Measurements from ENCODE around the gene OBSL1. TPM values are rescaled to one million over a fixed set of nuclear protein-coding genes. Genes with fewer than 3 reads are reported as not detected.

OBSL1 gene
- total and polyA plus RNA-seq, 4 donors, result 34.0 to 75.2 (median 64.0) TPM

DNA sequence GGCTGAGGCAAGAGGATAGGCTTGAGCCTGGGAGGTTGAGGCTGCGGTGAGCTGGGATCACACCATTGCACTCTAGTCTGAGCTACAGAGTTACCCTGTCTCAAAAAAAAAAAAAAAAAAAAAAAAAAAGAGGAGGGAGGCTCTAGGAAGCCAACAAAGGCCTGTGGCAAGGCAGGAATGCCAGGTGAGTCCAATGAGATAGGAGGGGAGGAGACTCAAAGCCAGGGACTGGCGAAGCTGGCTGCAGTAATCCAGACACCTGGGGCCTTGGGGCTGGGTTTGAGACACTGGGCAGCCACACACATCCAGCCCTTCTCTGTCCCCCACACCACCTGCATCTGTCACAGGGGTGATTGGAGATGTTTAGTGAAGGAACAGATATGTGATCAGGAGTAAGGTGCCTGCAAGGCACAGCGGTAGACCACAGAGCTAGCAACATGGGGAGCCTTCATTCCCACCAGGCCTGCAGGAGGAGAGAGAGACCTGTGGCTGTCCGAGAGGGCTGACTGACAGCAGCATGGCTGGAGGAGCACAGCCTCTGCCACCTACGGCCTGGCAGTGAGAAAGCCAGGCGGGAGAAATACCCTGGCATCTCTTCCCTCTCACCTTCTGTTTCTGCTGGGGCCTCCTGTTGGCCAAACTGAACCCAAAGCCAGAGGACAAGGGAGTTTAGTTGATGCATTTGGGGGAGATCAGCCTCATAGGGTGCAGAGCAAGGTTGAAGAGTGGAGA, 37.2 kb downstream of the OBSL1 start:
- Histone ChIP-seq H3K4me3 (no peak overlapping the region), H3K27ac (ENCODE audit: low read depth in 1 of 2, low read length in 1 of 2) (no peak overlapping the region), H3K4me1 (ENCODE audit: control insufficient read depth in 5 of 5, insufficient read depth in 5 of 5, low read length in 5 of 5) (peaks cover 0 to 30% (median 0%) of the 10 kb centered on the region in 5 donors), H3K36me3 (ENCODE audit: control insufficient read depth in 4 of 4, insufficient read depth in 4 of 4, low read length in 4 of 4) (peaks cover 0 to 2% (median 0%) of the 10 kb centered on the region in 4 donors), H3K9ac (ENCODE audit: insufficient read depth in 1 of 2, low read length in 2 of 2) (no peak overlapping the region), H3K27me3 (ENCODE audit: control insufficient read depth in 3 of 3, insufficient read depth in 3 of 3, low read length in 2 of 3) (peaks cover 0 to 13% (median 12%) of the 10 kb centered on the region in 3 donors), H3K9me3 (ENCODE audit: control insufficient read depth in 4 of 4, insufficient read depth in 3 of 4, low read length in 3 of 4) (no peaks in the 10 kb centered on the region)
- DNase-seq, result no peak
- ATAC-seq (ENCODE audit: insufficient read depth, low FRiP score), result no peak
- WGBS, 2 donors, result 83 to 95% methylated on average over 6 of the region's 6 CpGs
- TF ChIP-seq, protein P1, sequence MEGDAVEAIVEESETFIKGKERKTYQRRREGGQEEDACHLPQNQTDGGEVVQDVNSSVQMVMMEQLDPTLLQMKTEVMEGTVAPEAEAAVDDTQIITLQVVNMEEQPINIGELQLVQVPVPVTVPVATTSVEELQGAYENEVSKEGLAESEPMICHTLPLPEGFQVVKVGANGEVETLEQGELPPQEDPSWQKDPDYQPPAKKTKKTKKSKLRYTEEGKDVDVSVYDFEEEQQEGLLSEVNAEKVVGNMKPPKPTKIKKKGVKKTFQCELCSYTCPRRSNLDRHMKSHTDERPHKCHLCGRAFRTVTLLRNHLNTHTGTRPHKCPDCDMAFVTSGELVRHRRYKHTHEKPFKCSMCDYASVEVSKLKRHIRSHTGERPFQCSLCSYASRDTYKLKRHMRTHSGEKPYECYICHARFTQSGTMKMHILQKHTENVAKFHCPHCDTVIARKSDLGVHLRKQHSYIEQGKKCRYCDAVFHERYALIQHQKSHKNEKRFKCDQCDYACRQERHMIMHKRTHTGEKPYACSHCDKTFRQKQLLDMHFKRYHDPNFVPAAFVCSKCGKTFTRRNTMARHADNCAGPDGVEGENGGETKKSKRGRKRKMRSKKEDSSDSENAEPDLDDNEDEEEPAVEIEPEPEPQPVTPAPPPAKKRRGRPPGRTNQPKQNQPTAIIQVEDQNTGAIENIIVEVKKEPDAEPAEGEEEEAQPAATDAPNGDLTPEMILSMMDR (IDR thresholded peaks at IDR 0.05; ENCODE audit: control extremely low read depth, extremely low read depth), result no peak

DNA sequence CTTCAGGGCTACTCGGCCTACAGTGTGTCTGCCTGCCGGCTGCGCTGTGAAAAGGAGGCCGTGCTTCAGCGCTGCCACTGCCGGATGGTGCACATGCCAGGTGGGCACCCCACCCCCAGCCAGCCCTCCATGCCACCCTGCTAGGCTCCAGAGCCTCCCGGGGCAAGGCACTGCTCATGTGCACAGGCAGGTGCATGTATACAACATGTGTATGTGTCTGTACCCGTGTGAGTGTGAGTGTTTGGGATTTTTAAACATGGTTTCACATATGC, 39.0 kb downstream of the OBSL1 start:
- H3K9ac ChIP-seq (ENCODE audit: insufficient read depth in 1 of 2, low read length in 2 of 2), result no peak overlapping the region
- ATAC-seq (ENCODE audit: insufficient read depth, low FRiP score) (no peak), DNase-seq (no peak)
- no peak overlapping the region for H3K4me3 ChIP-seq
- no peak overlapping the region for H3K27ac ChIP-seq (ENCODE audit: low read depth in 1 of 2, low read length in 1 of 2)
- peaks cover 0 to 13% (median 0%) of the 10 kb centered on the region in 5 donors for H3K4me1 ChIP-seq (ENCODE audit: control insufficient read depth in 5 of 5, insufficient read depth in 5 of 5, low read length in 5 of 5)
- TF ChIP-seq, protein P1 (IDR thresholded peaks at IDR 0.05; ENCODE audit: control extremely low read depth, extremely low read depth), result no peak
- 80 to 85% methylated on average over 8 of the region's 8 CpGs for WGBS, 2 donors
- H3K36me3 ChIP-seq (ENCODE audit: control insufficient read depth in 4 of 4, insufficient read depth in 4 of 4, low read length in 4 of 4), result no peaks in the 10 kb centered on the region
- no peaks in the 10 kb centered on the region for H3K9me3 ChIP-seq (ENCODE audit: control insufficient read depth in 4 of 4, insufficient read depth in 3 of 4, low read length in 3 of 4)
- peaks cover 0 to 27% (median 22%) of the 10 kb centered on the region in 3 donors for H3K27me3 ChIP-seq (ENCODE audit: control insufficient read depth in 3 of 3, insufficient read depth in 3 of 3, low read length in 2 of 3)

DNA sequence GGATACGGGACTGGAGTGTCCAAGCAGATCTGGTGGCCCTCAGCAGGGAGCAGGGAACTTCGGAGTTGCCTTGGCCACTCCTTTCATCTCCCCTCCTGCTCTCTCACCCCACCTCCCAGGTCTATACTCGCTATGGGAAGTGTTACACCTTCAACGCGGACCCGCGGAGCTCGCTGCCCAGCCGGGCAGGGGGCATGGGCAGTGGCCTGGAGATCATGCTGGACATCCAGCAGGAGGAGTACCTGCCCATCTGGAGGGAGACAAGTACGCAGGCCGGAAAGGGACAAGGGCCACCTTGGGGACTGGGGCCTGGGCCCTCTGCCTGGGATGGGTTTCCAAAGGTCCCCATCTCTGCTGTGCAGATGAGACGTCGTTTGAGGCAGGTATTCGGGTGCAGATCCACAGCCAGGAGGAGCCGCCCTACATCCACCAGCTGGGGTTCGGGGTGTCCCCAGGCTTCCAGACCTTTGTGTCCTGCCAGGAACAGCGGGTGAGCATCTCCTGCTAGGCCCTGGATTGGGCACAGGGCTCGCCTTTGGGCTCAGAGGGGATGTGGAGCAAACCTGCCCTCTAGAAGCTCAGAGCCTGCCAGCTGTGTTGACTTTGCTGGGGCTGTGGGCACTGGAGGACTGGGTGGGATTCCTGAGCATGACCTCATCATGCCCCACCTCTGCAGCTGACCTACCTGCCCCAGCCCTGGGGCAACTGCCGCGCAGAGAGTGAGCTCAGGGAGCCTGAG, 39.5 kb downstream of the OBSL1 start:
- DNase-seq (no peak), ATAC-seq (ENCODE audit: insufficient read depth, low FRiP score) (no peak)
- TF ChIP-seq, protein P1 (IDR thresholded peaks at IDR 0.05; ENCODE audit: control extremely low read depth, extremely low read depth), result no peak
- Histone ChIP-seq H3K27me3 (ENCODE audit: control insufficient read depth in 3 of 3, insufficient read depth in 3 of 3, low read length in 2 of 3) (peaks cover 0 to 32% (median 22%) of the 10 kb centered on the region in 3 donors), H3K9ac (ENCODE audit: insufficient read depth in 1 of 2, low read length in 2 of 2) (no peak overlapping the region), H3K27ac (ENCODE audit: low read depth in 1 of 2, low read length in 1 of 2) (no peak overlapping the region), H3K9me3 (ENCODE audit: control insufficient read depth in 4 of 4, insufficient read depth in 3 of 4, low read length in 3 of 4) (no peaks in the 10 kb centered on the region), H3K4me3 (no peak overlapping the region), H3K36me3 (ENCODE audit: control insufficient read depth in 4 of 4, insufficient read depth in 4 of 4, low read length in 4 of 4) (no peaks in the 10 kb centered on the region), H3K4me1 (ENCODE audit: control insufficient read depth in 5 of 5, insufficient read depth in 5 of 5, low read length in 5 of 5) (peaks cover 0 to 12% (median 0%) of the 10 kb centered on the region in 5 donors)
- 69 to 79% methylated on average over 20 of the region's 20 CpGs for WGBS, 2 donors

Measured in lung (tissue), 12 donors.